Liver (tissue), 9 donors: ENCODE results near the gene EIF4G1. TPM values are rescaled to one million over a fixed set of nuclear protein-coding genes. Genes with fewer than 3 reads are reported as not detected.
A peak's percentile ranks its signal among the peaks of the same experiment; 100 is the strongest.

Source experiments
- DNase-seq: peaks from one replicate; pipeline ENCODE4 v3.0.0-alpha.2; 2017; ENCODE audit warnings: low spot score
- H3K27ac ChIP-seq, 2 donors: one replicate each; pipeline ENCODE4 v1.7.0; 2013; ENCODE audit warnings: inconsistent platforms in 2 of 2, low read length in 2 of 2, control low read depth in 1 of 2, low read depth in 1 of 2, mild to moderate bottlenecking in 1 of 2
- H3K27me3 ChIP-seq, 4 donors: one replicate each; pipeline versions ENCODE4 v1.6.1 to v1.7.0; 2013; ENCODE audit warnings: low read length in 3 of 4, inconsistent platforms in 1 of 4, mild to moderate bottlenecking in 1 of 4, moderate library complexity in 1 of 4; ENCODE audit not compliant: control insufficient read depth in 4 of 4, insufficient read depth in 4 of 4
- H3K36me3 ChIP-seq, 4 donors: one replicate each; pipeline versions ENCODE4 v1.6.1 to v1.7.0; 2013; ENCODE audit warnings: low read length in 3 of 4, mild to moderate bottlenecking in 3 of 4, low read depth in 1 of 4, moderate library complexity in 1 of 4; ENCODE audit not compliant: control insufficient read depth in 4 of 4, insufficient read depth in 3 of 4
- H3K4me1 ChIP-seq, 4 donors: one replicate each; pipeline versions ENCODE4 v1.6.1 to v1.7.0; 2013; ENCODE audit warnings: low read length in 3 of 4, mild to moderate bottlenecking in 3 of 4, moderate library complexity in 1 of 4; ENCODE audit not compliant: control insufficient read depth in 4 of 4, insufficient read depth in 4 of 4
- H3K4me3 ChIP-seq, 3 donors: one replicate each; pipeline versions ENCODE4 v1.6.1 to v1.7.0; 2013; ENCODE audit warnings: low read length in 3 of 3, control low read depth in 1 of 3, low read depth in 1 of 3, mild to moderate bottlenecking in 1 of 3
- H3K9ac ChIP-seq, 2 donors: one replicate each; pipeline ENCODE4 v1.7.0; 2013; ENCODE audit warnings: low read length in 2 of 2, mild to moderate bottlenecking in 2 of 2, moderate library complexity in 2 of 2, control low read depth in 1 of 2, low read depth in 1 of 2
- H3K9me3 ChIP-seq, 4 donors: one replicate each; pipeline versions ENCODE4 v1.6.1 to v1.7.0; 2013; ENCODE audit warnings: low read length in 3 of 4; ENCODE audit not compliant: control insufficient read depth in 4 of 4
- EGR1 ChIP-seq, 2 donors: IDR thresholded peaks; 2 replicates each; pipeline ENCODE4 v1.6.1; 2016 to 2018; ENCODE audit warnings: antibody characterized with exemption in 2 of 2, low read depth in 2 of 2
- FOXA1 ChIP-seq: IDR thresholded peaks from 2 replicates; pipeline ENCODE4 v1.6.1; 2016; ENCODE audit warnings: antibody characterized with exemption
- GABPA ChIP-seq, 2 donors: IDR thresholded peaks in 1 of 2; conservative IDR thresholded peaks in 1 of 2; 2 replicates each; pipeline ENCODE4 v1.6.1; 2016; ENCODE audit warnings: antibody characterized with exemption in 2 of 2, mild to moderate bottlenecking in 1 of 2, moderate library complexity in 1 of 2
- HNF4A ChIP-seq, 2 donors: conservative IDR thresholded peaks; 2 replicates each; pipeline ENCODE4 v1.6.1; 2016; ENCODE audit warnings: antibody characterized with exemption in 2 of 2, mild to moderate bottlenecking in 2 of 2
- HNF4G ChIP-seq: IDR thresholded peaks from 2 replicates; pipeline ENCODE4 v1.6.1; 2016; ENCODE audit warnings: antibody characterized with exemption
- JUND ChIP-seq, 2 donors: IDR thresholded peaks; 2 replicates each; pipeline ENCODE4 v1.6.1; 2016; ENCODE audit warnings: antibody characterized with exemption in 2 of 2
- NR2F2 ChIP-seq: IDR thresholded peaks from 2 replicates; pipeline ENCODE4 v1.6.1; 2016; ENCODE audit warnings: antibody characterized with exemption
- RAD21 ChIP-seq, 2 donors: IDR thresholded peaks; 2 replicates each; pipeline ENCODE4 v1.6.1; 2016; ENCODE audit warnings: antibody characterized with exemption in 2 of 2, mild to moderate bottlenecking in 2 of 2
- RXRA ChIP-seq, 2 donors: IDR thresholded peaks; 2 replicates each; pipeline ENCODE4 v1.6.1; 2017 to 2018; ENCODE audit warnings: antibody characterized with exemption in 2 of 2, mild to moderate bottlenecking in 1 of 2
- SP1 ChIP-seq: IDR thresholded peaks from 2 replicates; pipeline ENCODE4 v1.6.1; 2018; ENCODE audit warnings: antibody characterized with exemption, mild to moderate bottlenecking
- TAF1 ChIP-seq: conservative IDR thresholded peaks from 2 replicates; pipeline ENCODE4 v1.6.1; 2016; ENCODE audit warnings: antibody characterized with exemption, mild to moderate bottlenecking
- YY1 ChIP-seq: IDR thresholded peaks from 2 replicates; pipeline ENCODE4 v1.6.1; 2016; ENCODE audit warnings: antibody characterized with exemption, mild to moderate bottlenecking
- WGBS: extraction: QIAGEN DNeasy Blood & Tissue Kit; methylation state at CpG from one replicate; pipeline ENCODE4 v1.1.7; 2013; 5-methylcytosine and 5-hydroxymethylcytosine counted together
- polyA plus RNA-seq, 2 donors: library from polyadenylated mRNA; stranded (reverse) in 1 of 2; unstranded in 1 of 2; fragments of 200-250 nt in 1 of 2; fragments of >200 nt in 1 of 2; fragmentation: Nextera tagmentation in 1 of 2; extraction: Ambion mirVana in 1 of 2; gene quantifications; one replicate each; pipeline versions ENCODE4 v1.2.1 to v1.2.3, GENCODE V29; 2013 to 2015
- total RNA-seq, 2 donors: library from RNA; depleted of rRNA; stranded (reverse); fragments of >200 nt; gene quantifications; one replicate each; pipeline ENCODE4 v1.2.3, GENCODE V29; 2014
- TF ChIP-seq, protein P1 (sequence below): IDR thresholded peaks from 2 replicates; pipeline ENCODE4 v1.6.1; 2016; ENCODE audit warnings: antibody characterized with exemption
- TF ChIP-seq, protein P2 (sequence below): IDR thresholded peaks from 2 replicates; pipeline ENCODE4 v1.6.1; 2016; ENCODE audit warnings: antibody characterized with exemption
- TF ChIP-seq, protein P3 (sequence below): fragments of 150-350 bp; IDR thresholded peaks from 2 replicates; pipeline ENCODE4 v1.5.1; 2017; ENCODE audit warnings: improper control_type of control experiment, low read depth, low read length; ENCODE audit not compliant: missing input control
- TF ChIP-seq, protein P4 (sequence below): IDR thresholded peaks from 2 replicates; pipeline ENCODE4 v1.6.1; 2016; ENCODE audit warnings: antibody characterized with exemption, mild to moderate bottlenecking
- donor health status: healthy.
- donor health status: healthy.
- donor health status: healthy.
- donor health status: healthy.
- donor health status: healthy.

EIF4G1 gene
- total and polyA plus RNA-seq, 4 donors = 140 to 329 (median 207) TPM

DNA sequence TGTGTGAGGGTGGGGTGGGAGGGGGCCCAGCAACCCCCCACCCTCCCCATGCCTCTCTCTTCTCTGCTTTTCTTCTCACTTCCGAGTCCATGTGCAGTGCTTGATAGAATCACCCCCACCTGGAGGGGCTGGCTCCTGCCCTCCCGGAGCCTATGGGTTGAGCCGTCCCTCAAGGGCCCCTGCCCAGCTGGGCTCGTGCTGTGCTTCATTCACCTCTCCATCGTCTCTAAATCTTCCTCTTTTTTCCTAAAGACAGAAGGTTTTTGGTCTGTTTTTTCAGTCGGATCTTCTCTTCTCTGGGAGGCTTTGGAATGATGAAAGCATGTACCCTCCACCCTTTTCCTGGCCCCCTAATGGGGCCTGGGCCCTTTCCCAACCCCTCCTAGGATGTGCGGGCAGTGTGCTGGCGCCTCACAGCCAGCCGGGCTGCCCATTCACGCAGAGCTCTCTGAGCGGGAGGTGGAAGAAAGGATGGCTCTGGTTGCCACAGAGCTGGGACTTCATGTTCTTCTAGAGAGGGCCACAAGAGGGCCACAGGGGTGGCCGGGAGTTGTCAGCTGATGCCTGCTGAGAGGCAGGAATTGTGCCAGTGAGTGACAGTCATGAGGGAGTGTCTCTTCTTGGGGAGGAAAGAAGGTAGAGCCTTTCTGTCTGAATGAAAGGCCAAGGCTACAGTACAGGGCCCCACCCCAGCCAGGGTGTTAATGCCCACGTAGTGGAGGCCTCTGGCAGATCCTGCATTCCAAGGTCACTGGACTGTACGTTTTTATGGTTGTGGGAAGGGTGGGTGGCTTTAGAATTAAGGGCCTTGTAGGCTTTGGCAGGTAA lies 31.1 kb downstream of the EIF4G1 start:
- Histone ChIP-seq H3K36me3 (peaks cover 2 to 18% (median 5%) of the 10 kb centered on the region in 4 donors), H3K9me3 (no peaks in the 10 kb centered on the region), H3K9ac (no peak overlapping the region), H3K4me1 (no peaks in the 10 kb centered on the region), H3K27me3 (no peaks in the 10 kb centered on the region), H3K27ac (no peak overlapping the region), H3K4me3 (no peak overlapping the region)
- peak; percentile 68 for DNase-seq
- TF ChIP-seq RAD21 (IDR thresholded peaks at IDR 0.05) (peak; percentile 69 to 79), NR2F2 (no peak), RXRA (IDR thresholded peaks at IDR 0.05) (peak; percentile 10 to 27), SP1 (peak; percentile 26), HNF4A (conservative IDR thresholded peaks at IDR 0.05) (no peak), GABPA (IDR thresholded peaks at IDR 0.05 in 1 of 2, conservative IDR thresholded peaks at IDR 0.05 in 1 of 2) (no peak), YY1 (no peak), FOXA1 (no peak), HNF4G (no peak)
- TF ChIP-seq, protein P1, sequence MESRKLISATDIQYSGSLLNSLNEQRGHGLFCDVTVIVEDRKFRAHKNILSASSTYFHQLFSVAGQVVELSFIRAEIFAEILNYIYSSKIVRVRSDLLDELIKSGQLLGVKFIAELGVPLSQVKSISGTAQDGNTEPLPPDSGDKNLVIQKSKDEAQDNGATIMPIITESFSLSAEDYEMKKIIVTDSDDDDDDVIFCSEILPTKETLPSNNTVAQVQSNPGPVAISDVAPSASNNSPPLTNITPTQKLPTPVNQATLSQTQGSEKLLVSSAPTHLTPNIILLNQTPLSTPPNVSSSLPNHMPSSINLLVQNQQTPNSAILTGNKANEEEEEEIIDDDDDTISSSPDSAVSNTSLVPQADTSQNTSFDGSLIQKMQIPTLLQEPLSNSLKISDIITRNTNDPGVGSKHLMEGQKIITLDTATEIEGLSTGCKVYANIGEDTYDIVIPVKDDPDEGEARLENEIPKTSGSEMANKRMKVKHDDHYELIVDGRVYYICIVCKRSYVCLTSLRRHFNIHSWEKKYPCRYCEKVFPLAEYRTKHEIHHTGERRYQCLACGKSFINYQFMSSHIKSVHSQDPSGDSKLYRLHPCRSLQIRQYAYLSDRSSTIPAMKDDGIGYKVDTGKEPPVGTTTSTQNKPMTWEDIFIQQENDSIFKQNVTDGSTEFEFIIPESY = no peak
- TF ChIP-seq, protein P2, sequence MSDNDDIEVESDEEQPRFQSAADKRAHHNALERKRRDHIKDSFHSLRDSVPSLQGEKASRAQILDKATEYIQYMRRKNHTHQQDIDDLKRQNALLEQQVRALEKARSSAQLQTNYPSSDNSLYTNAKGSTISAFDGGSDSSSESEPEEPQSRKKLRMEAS = no peak
- TF ChIP-seq, protein P3, sequence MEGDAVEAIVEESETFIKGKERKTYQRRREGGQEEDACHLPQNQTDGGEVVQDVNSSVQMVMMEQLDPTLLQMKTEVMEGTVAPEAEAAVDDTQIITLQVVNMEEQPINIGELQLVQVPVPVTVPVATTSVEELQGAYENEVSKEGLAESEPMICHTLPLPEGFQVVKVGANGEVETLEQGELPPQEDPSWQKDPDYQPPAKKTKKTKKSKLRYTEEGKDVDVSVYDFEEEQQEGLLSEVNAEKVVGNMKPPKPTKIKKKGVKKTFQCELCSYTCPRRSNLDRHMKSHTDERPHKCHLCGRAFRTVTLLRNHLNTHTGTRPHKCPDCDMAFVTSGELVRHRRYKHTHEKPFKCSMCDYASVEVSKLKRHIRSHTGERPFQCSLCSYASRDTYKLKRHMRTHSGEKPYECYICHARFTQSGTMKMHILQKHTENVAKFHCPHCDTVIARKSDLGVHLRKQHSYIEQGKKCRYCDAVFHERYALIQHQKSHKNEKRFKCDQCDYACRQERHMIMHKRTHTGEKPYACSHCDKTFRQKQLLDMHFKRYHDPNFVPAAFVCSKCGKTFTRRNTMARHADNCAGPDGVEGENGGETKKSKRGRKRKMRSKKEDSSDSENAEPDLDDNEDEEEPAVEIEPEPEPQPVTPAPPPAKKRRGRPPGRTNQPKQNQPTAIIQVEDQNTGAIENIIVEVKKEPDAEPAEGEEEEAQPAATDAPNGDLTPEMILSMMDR = peak; percentile 52
- WGBS = 52% methylated on average over 14 of the region's 14 CpGs

DNA sequence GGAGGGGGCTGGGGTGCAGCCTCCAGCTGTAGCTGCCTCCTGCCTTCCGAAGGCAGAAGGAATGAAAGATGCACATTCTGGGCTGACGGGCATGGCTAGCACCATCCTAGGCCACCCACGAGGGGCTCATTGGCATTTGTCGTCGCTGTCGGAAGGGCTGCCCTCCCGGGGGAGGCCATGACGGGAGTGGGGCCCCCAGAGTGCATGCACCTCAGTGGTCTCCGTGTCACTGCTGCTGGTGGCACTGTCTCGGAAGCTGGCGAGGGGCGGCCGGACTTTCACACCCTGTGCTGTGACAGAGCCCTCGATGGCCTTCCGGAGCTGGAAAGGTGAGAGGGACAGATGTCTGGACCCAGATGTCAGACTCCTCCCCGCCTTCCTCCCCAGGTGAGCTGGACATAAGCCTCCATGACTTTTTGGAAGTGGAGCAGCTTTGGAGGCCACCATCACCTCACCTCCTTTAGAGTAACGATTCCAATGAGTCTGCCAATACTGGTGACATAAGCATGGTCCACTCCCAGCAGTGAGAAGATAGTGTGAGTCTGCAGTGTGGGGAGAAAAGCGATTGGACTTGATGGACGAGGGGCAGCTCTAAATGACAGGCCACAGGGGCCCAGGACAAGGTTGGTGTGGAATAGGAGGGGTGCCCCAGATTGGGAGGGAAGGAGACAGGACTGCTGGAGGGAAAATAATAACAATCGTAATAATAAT lies 32.2 kb downstream of the EIF4G1 start:
- Histone ChIP-seq H3K4me3 (no peak overlapping the region), H3K27ac (no peak overlapping the region), H3K4me1 (peaks cover 2 to 5% (median 4%) of the 10 kb centered on the region in 4 donors), H3K36me3 (peaks cover 2 to 16% (median 5%) of the 10 kb centered on the region in 4 donors), H3K27me3 (no peaks in the 10 kb centered on the region), H3K9me3 (no peaks in the 10 kb centered on the region), H3K9ac (no peak overlapping the region)
- 96% methylated on average over 20 of the region's 20 CpGs for WGBS
- no peak for DNase-seq
- TF ChIP-seq NR2F2 (no peak), TAF1 (no peak), HNF4G (no peak), GABPA (IDR thresholded peaks at IDR 0.05 in 1 of 2, conservative IDR thresholded peaks at IDR 0.05 in 1 of 2) (no peak), EGR1 (IDR thresholded peaks at IDR 0.05; ENCODE audit: low read depth in 2 of 2) (no peak), JUND (IDR thresholded peaks at IDR 0.05) (no peak), SP1 (no peak), FOXA1 (no peak)
- TF ChIP-seq, protein P1 = no peak
- TF ChIP-seq, protein P2 = no peak
- TF ChIP-seq, protein P4, sequence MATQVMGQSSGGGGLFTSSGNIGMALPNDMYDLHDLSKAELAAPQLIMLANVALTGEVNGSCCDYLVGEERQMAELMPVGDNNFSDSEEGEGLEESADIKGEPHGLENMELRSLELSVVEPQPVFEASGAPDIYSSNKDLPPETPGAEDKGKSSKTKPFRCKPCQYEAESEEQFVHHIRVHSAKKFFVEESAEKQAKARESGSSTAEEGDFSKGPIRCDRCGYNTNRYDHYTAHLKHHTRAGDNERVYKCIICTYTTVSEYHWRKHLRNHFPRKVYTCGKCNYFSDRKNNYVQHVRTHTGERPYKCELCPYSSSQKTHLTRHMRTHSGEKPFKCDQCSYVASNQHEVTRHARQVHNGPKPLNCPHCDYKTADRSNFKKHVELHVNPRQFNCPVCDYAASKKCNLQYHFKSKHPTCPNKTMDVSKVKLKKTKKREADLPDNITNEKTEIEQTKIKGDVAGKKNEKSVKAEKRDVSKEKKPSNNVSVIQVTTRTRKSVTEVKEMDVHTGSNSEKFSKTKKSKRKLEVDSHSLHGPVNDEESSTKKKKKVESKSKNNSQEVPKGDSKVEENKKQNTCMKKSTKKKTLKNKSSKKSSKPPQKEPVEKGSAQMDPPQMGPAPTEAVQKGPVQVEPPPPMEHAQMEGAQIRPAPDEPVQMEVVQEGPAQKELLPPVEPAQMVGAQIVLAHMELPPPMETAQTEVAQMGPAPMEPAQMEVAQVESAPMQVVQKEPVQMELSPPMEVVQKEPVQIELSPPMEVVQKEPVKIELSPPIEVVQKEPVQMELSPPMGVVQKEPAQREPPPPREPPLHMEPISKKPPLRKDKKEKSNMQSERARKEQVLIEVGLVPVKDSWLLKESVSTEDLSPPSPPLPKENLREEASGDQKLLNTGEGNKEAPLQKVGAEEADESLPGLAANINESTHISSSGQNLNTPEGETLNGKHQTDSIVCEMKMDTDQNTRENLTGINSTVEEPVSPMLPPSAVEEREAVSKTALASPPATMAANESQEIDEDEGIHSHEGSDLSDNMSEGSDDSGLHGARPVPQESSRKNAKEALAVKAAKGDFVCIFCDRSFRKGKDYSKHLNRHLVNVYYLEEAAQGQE = no peak
- TF ChIP-seq, protein P3 = no peak
